HCT116 (cell line): ENCODE results near the gene ACYP1. TPM values are rescaled to one million over a fixed set of nuclear protein-coding genes. Genes with fewer than 3 reads are reported as not detected.

Source experiments
- ATAC-seq: fragments of 200-7000 bp; cut with Tn5 transposase; 2 replicates; pipeline ENCODE4 v1.9.1; 2020; ENCODE audit warnings: mild to moderate bottlenecking, moderate library complexity
- BruUV-seq: library from RNA; stranded (reverse); fragments of 400-500 nt; replicated peaks from 2 replicates; lab custom pipeline; 2021; lab: Mats Ljungman, UMichigan
- CTCF ChIA-PET: fragments of 300-600 bp; sonication (Branson Sonifier 250); formaldehyde crosslinking; loops from one replicate; lab custom pipeline; 2021; ENCODE audit warnings: antibody characterized with exemption; lab: Charles Lee
- POLR2A ChIA-PET: fragments of 300-600, 350-600 bp; sonication (Branson Sonifier 250); formaldehyde crosslinking; loops from one replicate; lab custom pipeline; 2021; ENCODE audit warnings: antibody characterized with exemption; lab: Charles Lee
- RAD21 ChIA-PET, 2 experiments: fragments of 300-600 bp; sonication (Branson Sonifier 250); formaldehyde crosslinking; loops; one replicate each; lab custom pipeline; 2023; ENCODE audit warnings: low total read pairs in 2 of 2; ENCODE audit not compliant: uncharacterized antibody in 2 of 2, unreplicated experiment in 2 of 2, low non-redundant PET in 1 of 2; lab: Charles Lee
- DNase-seq: peaks from one replicate; pipeline ENCODE4 v3.0.0-alpha.2; 2010; ENCODE audit warnings: low read depth, low spot score
- H2AFZ ChIP-seq: fragments of 200-600 bp; shearing (Covaris generic), sonication (generic); 2 replicates; pipeline ENCODE4 v1.6.1; 2017; ENCODE audit warnings: low read depth, mixed run types, mixed read lengths, antibody characterized with exemption, low read length; ENCODE audit not compliant: poor library complexity, severe bottlenecking
- H3K27ac ChIP-seq: 2 replicates; pipeline ENCODE4 v1.5.1; 2012; ENCODE audit warnings: low read depth, low read length
- H3K27me3 ChIP-seq: fragments of 200-600 bp; sonication (generic); 2 replicates; pipeline ENCODE4 v1.6.1; 2016; ENCODE audit warnings: mixed run types, low read length, mixed read lengths; ENCODE audit not compliant: insufficient read depth
- H3K36me3 ChIP-seq, 2 experiments: fragments of 200-500 bp in 1 of 2; fragments of 200-600 bp in 1 of 2; sonication (Bioruptor generic) in 1 of 2; sonication (generic) in 1 of 2; 2 replicates each; pipeline versions ENCODE4 v1.5.1 to v1.6.1; 2014 to 2016; ENCODE audit warnings: low read length in 2 of 2, inconsistent platforms in 1 of 2, mixed read lengths in 1 of 2, mixed run types in 1 of 2; ENCODE audit not compliant: insufficient read depth in 2 of 2, control insufficient read depth in 1 of 2
- H3K4me1 ChIP-seq, 2 experiments: fragments of 200-600 bp in 1 of 2; sonication (generic) in 1 of 2; 2 replicates each; pipeline versions ENCODE4 v1.5.1 to v1.6.1; 2012 to 2017; ENCODE audit warnings: low read length in 2 of 2, inconsistent platforms in 1 of 2, mild to moderate bottlenecking in 1 of 2, mixed read lengths in 1 of 2, mixed run types in 1 of 2, moderate library complexity in 1 of 2; ENCODE audit not compliant: insufficient read depth in 2 of 2, control insufficient read depth in 1 of 2
- H3K4me2 ChIP-seq: fragments of 200-600 bp; sonication (generic); 2 replicates; pipeline ENCODE4 v1.6.1; 2017; ENCODE audit warnings: mixed run types, low read length, mixed read lengths
- H3K4me3 ChIP-seq, 2 experiments: fragments of 200-600 bp in 1 of 2; sonication (generic) in 1 of 2; replicated peaks in 1 of 2; 2 replicates each; pipeline ENCODE4 v1.5.1; 2011 to 2016; ENCODE audit warnings: low read length in 2 of 2, control low read depth in 1 of 2, low read depth in 1 of 2, mild to moderate bottlenecking in 1 of 2, mixed read lengths in 1 of 2, mixed run types in 1 of 2
- H3K79me2 ChIP-seq: fragments of 200-600 bp; sonication (generic); 2 replicates; pipeline ENCODE4 v1.6.1; 2017; ENCODE audit warnings: mild to moderate bottlenecking, mixed run types, low read length, moderate library complexity, mixed read lengths; ENCODE audit not compliant: insufficient read depth
- H3K9ac ChIP-seq: fragments of 200-600 bp; sonication (generic); 2 replicates; pipeline ENCODE4 v1.6.1; 2016; ENCODE audit warnings: low read length, mixed read lengths
- H3K9me2 ChIP-seq: fragments of 200-600 bp; sonication (generic), shearing (Covaris generic); 2 replicates; pipeline ENCODE4 v1.6.1; 2017; ENCODE audit warnings: mixed run types, mild to moderate bottlenecking, moderate library complexity; ENCODE audit not compliant: insufficient read depth
- H3K9me3 ChIP-seq, 2 experiments: fragments of 200-500 bp in 1 of 2; fragments of 200-600 bp in 1 of 2; sonication (Bioruptor generic) in 1 of 2; sonication (generic) in 1 of 2; 2 replicates each; pipeline ENCODE4 v1.6.1; 2014 to 2017; ENCODE audit warnings: low read length in 2 of 2, mixed read lengths in 2 of 2, inconsistent platforms in 1 of 2, low read depth in 1 of 2, mild to moderate bottlenecking in 1 of 2, mixed run types in 1 of 2, moderate library complexity in 1 of 2; ENCODE audit not compliant: control insufficient read depth in 1 of 2, insufficient read depth in 1 of 2
- H4K20me1 ChIP-seq: fragments of 200-600 bp; sonication (generic), shearing (Covaris generic); 2 replicates; pipeline ENCODE4 v1.6.1; 2017; ENCODE audit warnings: mixed run types, mild to moderate bottlenecking, moderate library complexity; ENCODE audit not compliant: insufficient read depth
- ATF3 ChIP-seq: IDR thresholded peaks from 2 replicates; pipeline ENCODE4 v1.6.1; 2012
- CEBPB ChIP-seq: IDR thresholded peaks from 2 replicates; pipeline ENCODE4 v1.6.1; 2012; ENCODE audit warnings: low read depth
- CTCF ChIP-seq, 3 experiments: fragments of 200-600 bp in 1 of 3; sonication (generic) in 1 of 3; IDR thresholded peaks in 2 of 3; conservative IDR thresholded peaks in 1 of 3; 2 replicates each; pipeline ENCODE4 v1.5.1; 2012 to 2017; ENCODE audit warnings: low read depth in 2 of 3, low read length in 2 of 3, antibody characterized with exemption in 1 of 3, borderline replicate concordance in 1 of 3, control low read depth in 1 of 3, mild to moderate bottlenecking in 1 of 3, mixed read lengths in 1 of 3, mixed run types in 1 of 3, moderate library complexity in 1 of 3; ENCODE audit not compliant: insufficient read depth in 1 of 3
- EZH2 ChIP-seq: fragments of 200-600 bp; sonication (generic); IDR thresholded peaks from 2 replicates; pipeline ENCODE4 v1.6.1; 2017; ENCODE audit warnings: antibody characterized with exemption, mixed run types
- POLR2A ChIP-seq: IDR thresholded peaks from 2 replicates; pipeline ENCODE4 v1.7.0; 2011; ENCODE audit warnings: borderline replicate concordance; ENCODE audit not compliant: insufficient read depth, insufficient read length; ENCODE audit errors: extremely low read depth
- REST ChIP-seq: IDR thresholded peaks from 2 replicates; pipeline ENCODE4 v1.6.1; 2012; ENCODE audit warnings: low read depth
- SIN3A ChIP-seq: IDR thresholded peaks from 2 replicates; pipeline ENCODE4 v1.6.1; 2012; ENCODE audit warnings: low read depth
- SP1 ChIP-seq: IDR thresholded peaks from 2 replicates; pipeline ENCODE4 v1.6.1; 2012; ENCODE audit warnings: low read depth
- SRF ChIP-seq: IDR thresholded peaks from 2 replicates; pipeline ENCODE4 v1.6.1; 2012; ENCODE audit warnings: low read depth
- YY1 ChIP-seq: IDR thresholded peaks from 2 replicates; pipeline ENCODE4 v1.6.1; 2011; ENCODE audit warnings: low read length, low read depth, moderate library complexity, mild to moderate bottlenecking; ENCODE audit not compliant: insufficient replicate concordance; ENCODE audit errors: extremely low read depth
- ZBTB33 ChIP-seq: IDR thresholded peaks from 2 replicates; pipeline ENCODE4 v1.6.1; 2011; ENCODE audit warnings: mild to moderate bottlenecking, low read length, moderate library complexity; ENCODE audit not compliant: insufficient replicate concordance; ENCODE audit errors: extremely low read depth
- ZNF274 ChIP-seq: fragments of 200-500 bp; sonication (Bioruptor generic); IDR thresholded peaks from 2 replicates; pipeline ENCODE4 v1.6.1; 2014; ENCODE audit warnings: mild to moderate bottlenecking, low read depth, low read length, inconsistent platforms
- intact Hi-C: fragments of 100-400 bp; cut with micrococcal nuclease; formaldehyde crosslinking; loops from 2 replicates; pipeline ENCODE4 v1.10.0; 2022
- total RNA-seq: library from RNA; stranded (reverse); gene quantifications from one replicate; pipeline ENCODE4 v1.2.1, GENCODE V29; 2021; ENCODE audit not compliant: unreplicated experiment

The ACYP1 gene
- total RNA-seq, 1 experiment from 2014 or later: 30.7 TPM

GRCh38 chr14:75091251-75091650 lies 27.4 kb upstream of the ACYP1 start:
- CTCF ChIA-PET: interaction anchor here (0.7 to 4.4 kb wide), 2 partner anchors 146 to 204 kb away, joined by 6 to 27 read pairs; no protein-coding TSS in a partner anchor
- Histone ChIP-seq H3K4me1 (no peaks in the 10 kb centered on the region), H3K27ac (no peak overlapping the region), H3K9ac (no peak overlapping the region), H3K9me2 (no peaks in the 10 kb centered on the region), H4K20me1 (no peaks in the 10 kb centered on the region), H3K79me2 (no peaks in the 10 kb centered on the region), H3K4me2 (no peak overlapping the region), H3K36me3 (peaks cover 34 to 42% of the 10 kb centered on the region in 2 experiments), H3K4me3 (no peak overlapping the region), H3K9me3 (no peaks in the 10 kb centered on the region), H2AFZ (no peak overlapping the region), H3K27me3 (no peaks in the 10 kb centered on the region)
- BruUV-seq: no TSS peak
- intact Hi-C loops: no loop called here
- no peak for DNase-seq
- no peak for TF ChIP-seq REST
- no peak for TF ChIP-seq ATF3
- no peak for TF ChIP-seq SRF
- no peak for TF ChIP-seq CEBPB
- no peak for TF ChIP-seq CTCF (IDR thresholded peaks at IDR 0.05 in 2 of 3, conservative IDR thresholded peaks at IDR 0.05 in 1 of 3; ENCODE audit: borderline replicate concordance in 1 of 3, insufficient read depth in 1 of 3, low read depth in 2 of 3, low read length in 2 of 3)
- no peak for TF ChIP-seq POLR2A
- TF ChIP-seq EZH2: no peak
- TF ChIP-seq ZBTB33: no peak
- no peak for TF ChIP-seq ZNF274
- no peak for TF ChIP-seq SP1
- TF ChIP-seq YY1: no peak
- no peak for TF ChIP-seq SIN3A
- RAD21 ChIA-PET: no interaction called here
- POLR2A ChIA-PET: no interaction called here
- ATAC-seq: no peak
